Type B pancreatic cell (in vitro differentiated cells): Measurements from ENCODE around the gene KCNJ12. TPM values are rescaled to one million over a fixed set of nuclear protein-coding genes. Genes with fewer than 3 reads are reported as not detected.
A peak's percentile ranks its signal among the peaks of the same experiment; 100 is the strongest.

Experiments
- DNase-seq: peaks from one replicate; pipeline ENCODE4 v3.0.0; 2021; ENCODE audit warnings: mixed read lengths; ENCODE audit not compliant: unreplicated experiment; ENCODE audit errors: extremely low spot score
- H3K27ac Mint-ChIP-seq: 2 replicates; pipeline ENCODE4 v1.8.0; 2021; ENCODE audit warnings: mild to moderate bottlenecking, mixed read lengths
- H3K27me3 Mint-ChIP-seq: 2 replicates; pipeline ENCODE4 v1.8.0; 2021; ENCODE audit warnings: mixed read lengths
- H3K36me3 Mint-ChIP-seq: 2 replicates; pipeline ENCODE4 v1.8.0; 2021; ENCODE audit warnings: mixed read lengths
- H3K4me1 Mint-ChIP-seq: one replicate; pipeline ENCODE4 v1.8.0; 2021; ENCODE audit warnings: mixed read lengths; ENCODE audit not compliant: unreplicated experiment
- H3K4me3 Mint-ChIP-seq: 2 replicates; pipeline ENCODE4 v1.8.0; 2021; ENCODE audit warnings: mild to moderate bottlenecking, mixed read lengths
- H3K9me3 Mint-ChIP-seq: 2 replicates; pipeline ENCODE4 v1.8.0; 2021; ENCODE audit warnings: mixed read lengths
- CTCF ChIP-seq: fragments of 200-600 bp; sonication (generic); conservative IDR thresholded peaks from 2 replicates; pipeline ENCODE4 v1.5.0; 2021; ENCODE audit warnings: antibody characterized with exemption, mild to moderate bottlenecking
- total RNA-seq: library from RNA; stranded (reverse); gene quantifications from 2 replicates; pipeline ENCODE4 v1.2.1, GENCODE V29; 2021; ENCODE audit warnings: low replicate concordance

Gene KCNJ12
- total RNA-seq, 1 donor from 2014 or later = 2.2 TPM

DNA sequence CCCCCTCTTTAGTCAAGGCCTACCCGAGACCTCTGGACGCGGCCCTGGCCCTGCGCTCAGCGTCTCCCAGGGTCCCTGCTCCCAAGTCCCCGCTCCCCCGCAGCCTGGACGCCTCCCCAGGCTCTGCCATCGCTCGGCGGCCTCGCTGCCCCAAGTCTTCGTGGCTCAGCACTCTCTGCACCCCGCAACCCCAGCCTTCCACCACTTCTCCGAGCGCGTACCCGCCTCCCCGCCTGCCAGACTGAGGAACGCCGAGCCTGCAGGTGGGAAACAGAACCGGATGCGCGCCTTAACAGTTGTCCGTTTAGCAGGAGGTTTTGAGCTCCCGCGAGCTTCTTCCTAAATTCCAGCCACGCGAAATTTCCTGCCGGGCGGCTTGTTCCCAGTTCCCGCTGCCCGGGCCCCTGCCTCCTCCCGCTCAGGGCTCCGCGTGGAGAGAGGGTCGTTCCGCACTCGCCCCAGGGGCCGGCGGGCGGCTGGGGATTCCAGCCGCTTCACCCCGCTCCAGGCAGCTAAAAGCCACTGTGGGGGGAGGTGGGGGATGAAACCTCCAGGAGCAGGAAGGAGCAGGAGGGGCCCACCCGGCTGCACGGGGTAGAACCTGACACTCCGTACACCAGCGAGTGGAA lies 87.7 kb downstream of the KCNJ12 start:
- Mint-ChIP-seq H3K4me1 (peaks cover 17% of the 10 kb centered on the region), H3K27me3 (peaks cover 88% of the 10 kb centered on the region), H3K36me3 (no peaks in the 10 kb centered on the region), H3K27ac (no peak overlapping the region), H3K9me3 (no peaks in the 10 kb centered on the region), H3K4me3 (peak overlapping the region; percentile 71)
- no peak for TF ChIP-seq CTCF
- DNase-seq = peak; percentile 66

- H3K4me1 Mint-ChIP-seq = peaks cover 17% of the 10 kb centered on the region
- H3K27me3 Mint-ChIP-seq = peaks cover 84% of the 10 kb centered on the region
- H3K36me3 Mint-ChIP-seq = no peaks in the 10 kb centered on the region
- DNase-seq = no peak
- H3K4me3 Mint-ChIP-seq = peak overlapping the region; percentile 71
- no peak overlapping the region for H3K27ac Mint-ChIP-seq
- H3K9me3 Mint-ChIP-seq = no peaks in the 10 kb centered on the region
- no peak for TF ChIP-seq CTCF
These were observed 88.5 kb downstream of the KCNJ12 start for GRCh38 chr17:21464611-21465021.

- H3K27ac Mint-ChIP-seq = no peak overlapping the region
- no peak for TF ChIP-seq CTCF
- H3K27me3 Mint-ChIP-seq = peaks cover 79% of the 10 kb centered on the region
- peaks cover 17% of the 10 kb centered on the region for H3K4me1 Mint-ChIP-seq
- DNase-seq = peak; percentile 50
- no peaks in the 10 kb centered on the region for H3K9me3 Mint-ChIP-seq
- H3K4me3 Mint-ChIP-seq = no peak overlapping the region
- no peaks in the 10 kb centered on the region for H3K36me3 Mint-ChIP-seq
These were observed 90.4 kb downstream of the KCNJ12 start for GRCh38 chr17:21466550-21466949.

DNA sequence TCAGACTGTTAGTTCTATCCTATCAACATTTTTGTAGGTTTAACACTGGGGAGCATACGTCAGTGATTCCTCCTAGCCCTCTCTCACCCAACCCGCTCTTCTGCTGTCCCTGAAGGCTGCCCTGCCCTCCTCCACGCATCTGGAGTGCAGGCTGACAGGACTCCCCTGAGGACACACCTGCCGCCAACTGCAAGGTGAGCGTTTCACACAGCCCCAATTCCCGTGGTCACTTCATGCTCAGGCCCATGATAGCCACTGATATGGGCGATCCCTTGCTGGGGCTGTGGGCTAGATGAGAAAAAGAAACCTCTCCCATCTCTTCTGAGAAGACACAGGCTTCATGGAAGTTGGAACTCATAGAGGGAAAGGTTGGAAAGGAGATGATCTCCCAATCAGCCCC lies 91.0 kb downstream of the KCNJ12 start:
- H3K4me3 Mint-ChIP-seq = no peak overlapping the region
- no peak overlapping the region for H3K27ac Mint-ChIP-seq
- DNase-seq = peak; percentile 50
- no peaks in the 10 kb centered on the region for H3K36me3 Mint-ChIP-seq
- H3K27me3 Mint-ChIP-seq = peaks cover 77% of the 10 kb centered on the region
- H3K9me3 Mint-ChIP-seq = no peaks in the 10 kb centered on the region
- TF ChIP-seq CTCF = no peak
- peaks cover 13% of the 10 kb centered on the region for H3K4me1 Mint-ChIP-seq

- no peak overlapping the region for H3K27ac Mint-ChIP-seq
- peaks cover 74% of the 10 kb centered on the region for H3K27me3 Mint-ChIP-seq
- no peak overlapping the region for H3K4me3 Mint-ChIP-seq
- H3K9me3 Mint-ChIP-seq = no peaks in the 10 kb centered on the region
- peaks cover 13% of the 10 kb centered on the region for H3K4me1 Mint-ChIP-seq
- peak; percentile 44 for DNase-seq
- TF ChIP-seq CTCF = no peak
- H3K36me3 Mint-ChIP-seq = no peaks in the 10 kb centered on the region
These were observed 91.8 kb downstream of the KCNJ12 start for GRCh38 chr17:21467739-21468490.

Other genes starting within 250 kb of the KCNJ12 start
- 17.5 and 24.5 TPM in 2 replicates for gene DHRS7B, start 249.4 kb upstream of the KCNJ12 start, total RNA-seq
- gene TMEM11, start 162.2 kb upstream of the KCNJ12 start, total RNA-seq = 28.4 and 33.4 TPM in 2 replicates
- 9.8 and 10.7 TPM in 2 replicates for gene NATD1, start 122.9 kb upstream of the KCNJ12 start, total RNA-seq
- gene MAP2K3, start 91.6 kb upstream of the KCNJ12 start, total RNA-seq = 23.6 and 27.5 TPM in 2 replicates